Embryonic facial prominence (tissue), 1 donor: ENCODE data around the gene BTBD10.

ENCODE experiments used
- DNase-seq: peaks from one replicate; pipeline ENCODE4 v3.0.0-alpha.2; 2016; ENCODE audit errors: extremely low spot score

BTBD10 gene

GRCh38 chr11:13462901-13463778 lies at the start of gene BTBD10:
BTBD10 (minus strand) TSS chr11:13463222; CDS start chr11:13445124, 18,098 bp downstream.
- peak; percentile 84 for DNase-seq

DNA sequence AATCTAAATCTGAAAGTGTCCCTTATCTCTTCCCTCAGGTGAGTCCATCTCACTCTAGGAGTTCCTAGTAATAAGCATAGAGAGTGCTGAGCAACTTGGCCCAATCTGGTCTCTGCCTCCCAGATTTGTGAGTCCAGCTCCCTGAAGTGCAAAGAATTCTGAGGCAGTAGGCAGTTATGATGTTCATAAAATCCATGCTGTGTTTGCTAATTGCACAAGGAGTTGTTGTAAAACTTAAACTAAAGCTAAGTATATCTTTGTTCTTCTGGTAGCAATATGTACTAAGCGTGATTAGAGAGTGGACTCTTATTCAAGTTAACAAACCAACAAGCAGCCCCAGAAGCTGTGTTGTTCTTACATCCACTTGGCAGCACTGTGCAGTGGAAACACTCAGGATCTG lies 40.4 kb upstream of the BTBD10 start:
- no peak for DNase-seq

DNA sequence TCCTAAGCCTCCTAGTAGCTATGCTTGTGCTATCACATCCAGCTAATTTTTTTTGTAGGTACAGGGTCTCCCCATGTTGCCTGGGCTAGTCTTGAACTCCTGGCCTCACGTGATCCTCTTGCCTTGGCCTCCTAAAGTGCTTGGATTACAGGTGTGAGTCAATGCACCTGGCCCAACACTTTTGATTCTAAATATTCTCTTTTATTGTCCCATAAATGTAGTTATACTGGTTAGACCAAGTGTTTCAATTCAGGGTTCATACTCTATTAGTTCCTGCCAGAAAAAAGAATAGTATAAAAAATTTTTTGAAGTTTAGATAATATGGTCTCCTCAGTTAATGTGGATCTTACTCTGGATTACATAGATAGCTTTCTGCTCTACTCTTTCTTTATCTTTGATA lies 39.5 kb upstream of the BTBD10 start:
- DNase-seq, result no peak

DNA sequence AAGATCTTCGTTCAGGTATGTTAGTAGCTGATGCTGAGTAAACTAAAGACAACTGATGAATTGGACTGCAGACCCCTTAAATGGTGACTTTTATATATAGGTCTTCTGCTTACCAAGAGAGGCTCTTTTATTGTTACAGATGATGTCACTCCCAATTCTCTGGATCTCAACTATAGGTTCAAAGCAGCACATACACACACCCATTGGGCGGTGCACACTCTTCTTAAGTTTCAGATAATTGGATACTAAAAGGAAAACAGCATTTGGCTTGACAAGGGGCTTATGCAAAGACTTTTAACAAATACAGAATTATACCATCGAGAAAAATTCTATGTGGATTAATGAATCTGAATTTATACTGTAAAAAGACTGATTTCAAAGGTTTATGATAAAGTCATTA lies 32.9 kb upstream of the BTBD10 start, which contains the start of gene PTH:
PTH (minus strand) TSS at position 69 of the 400 bp plus-strand sequence. CDS start 3,142 bp downstream, outside the sequence.
- DNase-seq, result no peak

DNA sequence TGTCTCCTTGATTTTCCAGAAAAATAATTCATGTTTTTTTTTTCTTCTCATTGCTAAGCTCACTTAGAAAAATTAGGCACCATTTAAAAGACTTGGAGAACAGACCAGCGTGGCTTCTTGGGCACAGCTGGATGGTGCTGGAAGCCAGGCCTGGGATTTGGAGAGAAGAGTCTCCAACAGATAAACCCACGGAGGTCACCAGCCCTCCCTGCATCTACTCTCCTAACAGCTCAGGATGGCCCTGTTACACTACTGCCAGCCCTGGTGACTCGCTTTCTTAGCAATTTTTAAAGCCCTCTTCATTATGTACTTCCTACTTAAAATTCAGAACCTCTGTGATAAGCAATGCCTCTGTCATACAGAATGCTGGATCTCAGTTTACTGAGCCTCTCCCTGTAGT lies 31.0 kb upstream of the BTBD10 start:
- DNase-seq, result no peak

GRCh38 chr11:13487661-13488030 lies 24.6 kb upstream of the BTBD10 start:
- DNase-seq, result no peak

DNA sequence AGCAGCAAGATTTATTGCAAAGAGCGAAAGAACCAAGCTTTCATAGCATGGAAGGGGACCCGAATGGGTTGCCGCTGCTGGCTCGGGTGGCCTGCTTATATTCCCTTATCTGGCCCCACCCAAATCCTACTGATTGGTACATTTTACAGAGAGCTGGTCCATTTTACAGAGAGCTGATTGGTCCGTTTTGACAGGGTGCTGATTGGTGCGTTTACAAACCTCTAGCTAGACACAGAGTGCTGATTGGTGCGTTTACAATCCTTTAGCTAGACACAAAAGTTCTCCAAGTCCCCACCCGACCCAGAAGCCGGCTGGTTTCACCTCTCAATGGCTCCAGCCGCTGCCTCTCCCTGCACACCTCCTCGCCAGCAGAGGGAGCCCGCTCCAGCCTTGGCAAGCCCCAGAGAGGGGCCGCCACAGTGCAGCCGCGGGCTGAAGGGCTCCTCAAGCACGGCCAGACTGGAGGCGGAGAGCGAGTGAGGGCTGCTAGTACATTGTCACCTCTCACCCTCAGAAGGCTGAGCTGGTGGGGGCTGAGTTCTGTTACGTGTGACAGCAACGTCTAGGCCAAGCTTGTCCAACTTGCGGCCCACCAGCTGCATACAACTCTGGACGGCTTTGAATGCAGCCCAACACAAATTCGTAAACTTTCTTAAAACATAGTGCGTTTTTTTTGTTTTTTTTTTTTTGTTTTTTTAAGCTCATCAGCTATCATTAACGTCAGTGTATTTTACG lies 24.1 kb upstream of the BTBD10 start:
- no peak for DNase-seq

- no peak for DNase-seq
Observed at GRCh38 chr11:13480198-13480597, 17.2 kb upstream of the BTBD10 start.

- no peak for DNase-seq
Observed at GRCh38 chr11:13479688-13480087, 16.7 kb upstream of the BTBD10 start.

GRCh38 chr11:13475091-13475490 lies 12.1 kb upstream of the BTBD10 start:
- no peak for DNase-seq

GRCh38 chr11:13473013-13473722 lies 10.1 kb upstream of the BTBD10 start:
- DNase-seq, result no peak

GRCh38 chr11:13468750-13469149 lies 5.7 kb upstream of the BTBD10 start:
- no peak for DNase-seq

- DNase-seq, result no peak
Observed at GRCh38 chr11:13465909-13466371, 2.9 kb upstream of the BTBD10 start.

DNA sequence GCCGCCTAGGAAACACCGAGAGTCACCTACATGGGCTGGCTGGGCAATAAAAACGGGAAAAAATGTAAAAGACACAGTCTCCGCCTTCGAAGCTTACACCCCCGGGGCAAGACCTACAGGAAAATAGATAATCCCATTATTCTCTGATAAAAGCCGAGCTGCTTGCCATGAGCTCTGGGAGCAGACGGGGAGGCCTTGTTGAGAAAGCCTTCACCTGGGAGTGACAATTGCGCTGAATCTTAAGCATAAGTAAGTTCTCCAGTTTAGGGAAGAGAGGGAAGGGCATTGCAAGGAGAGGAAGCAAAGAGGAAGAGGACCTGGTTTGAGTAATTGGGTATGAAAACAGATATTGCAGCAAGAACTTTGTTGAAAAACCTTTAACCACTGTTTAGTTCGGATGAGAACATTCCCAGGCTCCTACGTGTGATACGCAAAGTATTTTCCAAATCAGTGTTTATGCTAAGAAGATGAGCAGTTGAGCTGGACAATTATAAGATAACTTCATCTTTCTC lies 813 bp upstream of the BTBD10 start:
- DNase-seq, result no peak

GRCh38 chr11:13462311-13462900 lies 616 bp downstream of the BTBD10 start:
- no peak for DNase-seq

DNA sequence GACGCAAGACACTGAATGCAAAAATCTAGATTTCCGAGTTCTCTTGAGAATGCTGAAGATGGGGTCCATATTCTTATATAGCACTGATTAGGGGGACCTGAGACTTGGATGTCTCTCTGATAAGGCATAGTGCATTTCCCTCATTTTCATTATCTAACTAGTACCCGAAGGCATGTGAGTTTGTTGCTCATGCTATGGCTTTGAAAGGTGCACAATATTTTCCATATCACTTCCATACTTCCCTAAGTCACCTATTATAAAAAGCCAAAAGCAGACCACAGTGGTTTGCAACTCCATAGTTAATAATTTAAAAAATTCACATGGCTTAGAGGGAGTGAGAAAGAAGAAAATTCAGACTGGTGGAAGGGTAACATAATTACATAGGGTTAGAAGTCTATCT lies 1.7 kb downstream of the BTBD10 start:
- no peak for DNase-seq

DNA sequence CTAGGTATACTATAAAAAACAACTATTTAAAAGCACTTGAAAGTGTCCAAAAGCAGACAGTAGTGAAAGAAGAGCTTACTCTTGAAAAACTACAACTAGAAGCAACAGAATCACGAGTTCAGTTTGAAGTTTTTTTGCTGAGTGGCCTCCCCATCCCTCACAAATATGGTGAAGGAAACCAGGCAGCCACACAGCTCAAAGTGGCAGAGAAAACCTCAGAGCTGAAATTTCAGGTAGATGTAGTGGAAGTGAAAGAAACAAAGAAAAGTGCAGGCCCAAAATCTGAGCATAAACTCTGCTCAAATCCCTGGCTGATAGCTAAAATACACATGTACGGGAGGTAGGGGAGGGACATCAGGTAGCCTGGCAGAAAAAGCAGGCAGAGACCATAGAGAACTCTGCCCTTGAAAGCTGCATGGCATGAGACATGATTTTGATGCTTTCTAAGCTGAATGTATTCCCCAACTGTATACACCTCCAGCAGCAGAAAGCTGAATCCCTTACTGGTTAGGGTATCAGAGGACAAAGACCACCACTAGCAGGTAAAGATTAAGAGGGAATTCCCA lies 12.1 kb downstream of the BTBD10 start:
- no peak for DNase-seq

GRCh38 chr11:13449522-13449921 lies 13.5 kb downstream of the BTBD10 start:
- no peak for DNase-seq

- no peak for DNase-seq
Observed at GRCh38 chr11:13448876-13449275, 14.1 kb downstream of the BTBD10 start.

- DNase-seq, result no peak
Observed at GRCh38 chr11:13446444-13446843, 16.6 kb downstream of the BTBD10 start.

DNA sequence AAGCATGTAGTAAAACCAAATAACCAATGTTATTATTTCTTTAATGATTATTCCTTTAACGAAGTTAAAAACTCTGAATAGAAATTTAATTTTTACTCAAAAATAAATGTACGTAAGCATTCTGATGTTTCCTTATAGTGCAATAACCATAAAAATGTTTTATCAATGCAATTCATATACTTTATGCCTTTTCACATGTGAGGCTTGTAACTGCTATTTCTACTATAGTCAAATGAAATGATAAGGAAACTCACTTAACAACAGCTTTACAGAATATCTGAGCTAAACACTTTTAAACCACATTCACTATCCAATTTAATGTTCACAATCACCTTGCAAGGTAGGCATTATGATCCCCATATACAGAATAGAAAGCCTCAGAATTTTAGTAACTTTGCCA lies 17.4 kb downstream of the BTBD10 start:
- DNase-seq, result no peak
